Liver (tissue), 3 donors: ENCODE results near the gene LSR.

Source experiments
- ATF3 ChIP-seq: IDR thresholded peaks from 2 replicates; pipeline ENCODE4 v1.6.1; 2016; ENCODE audit warnings: antibody characterized with exemption
- CTCF ChIP-seq: fragments of 150-350 bp; IDR thresholded peaks from 2 replicates; pipeline ENCODE4 v1.5.1; 2017; ENCODE audit warnings: improper control_type of control experiment, low read depth, low read length; ENCODE audit not compliant: missing input control
- HNF4G ChIP-seq: IDR thresholded peaks from 2 replicates; pipeline ENCODE4 v1.6.1; 2016; ENCODE audit warnings: antibody characterized with exemption
- RXRA ChIP-seq, 2 donors: IDR thresholded peaks; 2 replicates each; pipeline ENCODE4 v1.6.1; 2017 to 2018; ENCODE audit warnings: antibody characterized with exemption in 2 of 2, mild to moderate bottlenecking in 1 of 2
- SP1 ChIP-seq: IDR thresholded peaks from 2 replicates; pipeline ENCODE4 v1.6.1; 2018; ENCODE audit warnings: antibody characterized with exemption, mild to moderate bottlenecking
- TAF1 ChIP-seq: conservative IDR thresholded peaks from 2 replicates; pipeline ENCODE4 v1.6.1; 2016; ENCODE audit warnings: antibody characterized with exemption, mild to moderate bottlenecking
- donor health status: healthy.
- donor health status: healthy.

- TF ChIP-seq HNF4G (no peak), CTCF (peak; percentile 11), ATF3 (no peak), TAF1 (no peak), RXRA (IDR thresholded peaks at IDR 0.05) (no peak), SP1 (no peak)
These were observed 12.0 kb upstream of the LSR start for GRCh38 chr19:35236638-35237400.
